ENCODE data around the gene FMN1. TPM values are rescaled to one million over a fixed set of nuclear protein-coding genes. Genes with fewer than 3 reads are reported as not detected.

Gene FMN1
- total RNA-seq, 2 donors from 2014 or later = 2.4 to 3.1 TPM

DNA sequence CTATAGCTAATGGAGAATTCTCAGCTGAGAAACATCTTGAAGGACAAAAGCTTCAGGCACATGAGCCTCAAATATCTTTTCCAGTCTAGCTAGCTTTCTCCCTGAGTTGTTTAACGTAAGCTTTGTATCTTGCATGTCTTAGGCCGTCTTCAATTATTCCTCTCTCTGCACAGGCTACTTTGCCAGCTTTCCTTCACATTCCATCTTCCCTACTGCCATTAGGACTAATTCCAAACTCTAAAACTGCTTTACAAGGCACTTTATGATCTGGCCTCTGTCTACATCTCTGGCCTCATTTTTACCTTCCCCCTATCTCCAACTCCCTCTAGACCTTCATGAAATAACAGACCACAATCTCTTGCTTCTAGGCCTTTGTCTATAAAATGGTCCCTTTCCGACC, 305.3 kb downstream of the FMN1 start:
- Histone ChIP-seq H3K4me3 (no peak overlapping the region), H3K4me1 (no peaks in the 10 kb centered on the region), H3K27me3 (no peaks in the 10 kb centered on the region), H3K27ac (no peak overlapping the region), H3K9me3 (no peaks in the 10 kb centered on the region), H3K36me3 (no peaks in the 10 kb centered on the region)
- DNase-seq (ENCODE audit: low spot score) = no peak
- TF ChIP-seq, protein P1, sequence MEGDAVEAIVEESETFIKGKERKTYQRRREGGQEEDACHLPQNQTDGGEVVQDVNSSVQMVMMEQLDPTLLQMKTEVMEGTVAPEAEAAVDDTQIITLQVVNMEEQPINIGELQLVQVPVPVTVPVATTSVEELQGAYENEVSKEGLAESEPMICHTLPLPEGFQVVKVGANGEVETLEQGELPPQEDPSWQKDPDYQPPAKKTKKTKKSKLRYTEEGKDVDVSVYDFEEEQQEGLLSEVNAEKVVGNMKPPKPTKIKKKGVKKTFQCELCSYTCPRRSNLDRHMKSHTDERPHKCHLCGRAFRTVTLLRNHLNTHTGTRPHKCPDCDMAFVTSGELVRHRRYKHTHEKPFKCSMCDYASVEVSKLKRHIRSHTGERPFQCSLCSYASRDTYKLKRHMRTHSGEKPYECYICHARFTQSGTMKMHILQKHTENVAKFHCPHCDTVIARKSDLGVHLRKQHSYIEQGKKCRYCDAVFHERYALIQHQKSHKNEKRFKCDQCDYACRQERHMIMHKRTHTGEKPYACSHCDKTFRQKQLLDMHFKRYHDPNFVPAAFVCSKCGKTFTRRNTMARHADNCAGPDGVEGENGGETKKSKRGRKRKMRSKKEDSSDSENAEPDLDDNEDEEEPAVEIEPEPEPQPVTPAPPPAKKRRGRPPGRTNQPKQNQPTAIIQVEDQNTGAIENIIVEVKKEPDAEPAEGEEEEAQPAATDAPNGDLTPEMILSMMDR (IDR thresholded peaks at IDR 0.05) = no peak

DNA sequence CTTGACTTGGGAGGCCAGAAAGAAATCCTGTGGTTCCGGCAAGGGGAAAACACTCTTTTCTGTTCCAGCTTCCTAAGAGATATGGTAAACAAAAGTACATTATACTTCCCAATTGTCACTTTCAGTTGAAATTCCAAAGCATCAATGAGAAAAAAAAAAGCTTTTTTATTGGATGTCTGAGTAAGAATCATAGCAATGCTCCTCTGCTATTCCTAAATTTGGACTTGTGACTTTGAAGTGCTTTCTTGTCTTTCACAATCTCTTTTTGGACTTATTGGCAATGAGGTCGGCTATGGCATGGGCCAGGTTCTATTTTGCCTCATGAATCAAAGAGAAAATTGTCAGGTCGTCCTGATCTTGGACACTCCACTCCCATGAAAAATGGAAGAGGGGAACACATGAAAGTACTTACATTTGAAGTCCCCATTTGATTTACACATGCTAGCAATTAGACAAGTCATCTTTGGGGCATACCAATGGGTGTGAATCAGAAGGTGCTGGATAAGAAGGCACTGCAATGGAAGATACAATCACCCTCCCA, 306.2 kb downstream of the FMN1 start:
- H3K27ac ChIP-seq = no peak overlapping the region
- no peaks in the 10 kb centered on the region for H3K27me3 ChIP-seq
- H3K4me3 ChIP-seq = no peak overlapping the region
- no peak for DNase-seq (ENCODE audit: low spot score)
- H3K9me3 ChIP-seq = no peaks in the 10 kb centered on the region
- H3K4me1 ChIP-seq = no peaks in the 10 kb centered on the region
- no peaks in the 10 kb centered on the region for H3K36me3 ChIP-seq
- TF ChIP-seq, protein P1 (IDR thresholded peaks at IDR 0.05) = no peak

DNA sequence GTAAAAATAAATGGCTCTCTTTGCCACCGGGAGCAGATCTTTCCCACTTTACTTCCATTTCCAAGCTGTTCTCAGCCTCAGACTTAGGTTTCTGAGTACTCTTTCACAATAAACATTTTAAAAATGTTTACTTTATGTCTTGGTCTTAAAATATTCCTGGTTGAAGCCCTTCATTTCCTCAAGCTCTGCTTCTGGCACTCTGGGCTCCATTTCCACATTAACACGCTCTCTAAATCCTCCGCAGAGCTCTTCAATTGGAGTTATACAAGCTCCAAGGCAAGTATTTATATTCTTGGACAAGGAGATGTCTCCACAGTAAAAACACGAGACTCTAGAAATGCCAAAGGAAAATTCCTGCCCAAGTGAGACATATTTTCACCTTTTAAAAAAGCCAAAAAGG, 307.4 kb downstream of the FMN1 start:
- H3K4me1 ChIP-seq = no peaks in the 10 kb centered on the region
- no peak for DNase-seq (ENCODE audit: low spot score)
- TF ChIP-seq, protein P1 (IDR thresholded peaks at IDR 0.05) = no peak
- H3K27ac ChIP-seq = no peak overlapping the region
- no peaks in the 10 kb centered on the region for H3K36me3 ChIP-seq
- no peaks in the 10 kb centered on the region for H3K9me3 ChIP-seq
- H3K27me3 ChIP-seq = no peaks in the 10 kb centered on the region
- H3K4me3 ChIP-seq = no peak overlapping the region

DNA sequence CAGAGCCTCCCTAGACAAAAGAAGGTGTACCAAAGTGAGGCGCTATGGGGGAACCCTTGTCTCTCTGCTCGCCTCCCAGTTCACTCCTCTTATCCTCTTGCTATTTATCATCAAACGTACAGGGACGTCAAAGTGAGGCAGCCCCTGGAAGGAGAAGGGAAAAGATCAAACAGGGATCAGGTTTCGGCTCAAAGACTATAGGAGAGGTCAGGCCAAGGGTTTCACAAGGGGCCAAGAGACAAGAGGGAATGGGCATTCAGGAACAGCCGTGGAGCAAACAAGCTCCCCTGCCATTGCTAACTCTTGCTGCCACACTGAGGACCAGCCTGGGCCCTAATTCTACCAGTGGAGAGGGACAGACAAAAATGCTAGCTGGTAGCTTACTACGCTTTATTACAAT, 308.1 kb downstream of the FMN1 start:
- Histone ChIP-seq H3K36me3 (no peaks in the 10 kb centered on the region), H3K4me1 (no peaks in the 10 kb centered on the region), H3K4me3 (no peak overlapping the region), H3K9me3 (no peaks in the 10 kb centered on the region), H3K27me3 (no peaks in the 10 kb centered on the region), H3K27ac (no peak overlapping the region)
- TF ChIP-seq, protein P1 (IDR thresholded peaks at IDR 0.05) = no peak
- no peak for DNase-seq (ENCODE audit: low spot score)

DNA sequence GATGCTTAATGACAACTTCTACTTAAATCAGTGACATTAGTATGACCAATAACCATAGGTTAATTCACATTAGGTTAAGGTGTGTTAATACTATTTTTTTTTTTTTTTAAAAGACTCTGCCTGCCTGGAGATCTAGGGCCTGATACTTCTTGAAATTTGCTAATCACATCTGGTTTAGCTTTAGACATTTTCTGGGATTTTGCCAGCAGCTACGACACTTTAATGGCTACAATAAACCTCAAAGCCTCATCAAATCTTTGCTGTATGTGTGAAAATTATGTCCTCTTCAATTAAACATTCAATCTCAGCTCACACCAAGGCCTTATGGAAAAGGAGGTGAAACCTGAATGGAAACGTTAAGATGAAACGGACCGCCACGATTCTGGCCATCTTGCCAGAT, 308.8 kb downstream of the FMN1 start:
- Histone ChIP-seq H3K4me3 (no peak overlapping the region), H3K4me1 (no peaks in the 10 kb centered on the region), H3K27ac (no peak overlapping the region), H3K9me3 (no peaks in the 10 kb centered on the region), H3K36me3 (no peaks in the 10 kb centered on the region), H3K27me3 (no peaks in the 10 kb centered on the region)
- no peak for DNase-seq (ENCODE audit: low spot score)
- TF ChIP-seq, protein P1 (IDR thresholded peaks at IDR 0.05) = no peak

DNA sequence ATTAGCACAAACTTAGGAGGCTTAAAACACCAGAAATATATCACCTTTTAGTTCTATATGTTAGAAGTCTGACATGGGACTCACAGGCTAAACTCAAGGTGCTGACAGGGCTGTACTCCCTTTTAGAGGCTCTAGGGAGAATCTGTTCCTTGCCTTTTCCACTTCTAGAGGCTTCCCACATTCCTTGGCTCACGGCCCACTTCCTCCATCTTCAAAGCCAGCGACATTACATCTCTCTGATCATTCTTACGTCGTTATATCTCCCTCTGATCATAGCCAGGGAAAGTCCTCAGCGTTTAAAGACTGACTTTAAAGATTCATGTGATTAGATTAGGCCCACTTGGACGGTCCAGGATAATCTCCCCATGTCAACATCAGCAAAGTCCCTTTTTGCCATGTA, 310.4 kb downstream of the FMN1 start:
- Histone ChIP-seq H3K27me3 (no peaks in the 10 kb centered on the region), H3K9me3 (no peaks in the 10 kb centered on the region), H3K4me3 (no peak overlapping the region), H3K27ac (no peak overlapping the region), H3K4me1 (no peaks in the 10 kb centered on the region), H3K36me3 (no peaks in the 10 kb centered on the region)
- TF ChIP-seq, protein P1 (IDR thresholded peaks at IDR 0.05) = no peak
- no peak for DNase-seq (ENCODE audit: low spot score)

Measured in right atrium auricular region (tissue), 2 donors.